IMR-90 (cell line): ENCODE results near the gene CPA5. TPM values are rescaled to one million over a fixed set of nuclear protein-coding genes. Genes with fewer than 3 reads are reported as not detected.

ENCODE experiments used
- ATAC-seq: fragments of 200-7000 bp; cut with Tn5 transposase; 2 replicates; pipeline ENCODE4 v1.9.1; 2020; ENCODE audit warnings: low read depth, mild to moderate bottlenecking, moderate library complexity
- BruUV-seq: library from RNA; stranded (reverse); fragments of 400-500 nt; replicated peaks from 2 replicates; lab custom pipeline; 2021; lab: Mats Ljungman, UMichigan
- CTCF ChIA-PET: fragments of 300-600 bp; formaldehyde crosslinking; extraction: SDS; loops from one replicate; lab custom pipeline; 2021; ENCODE audit warnings: antibody characterized with exemption; lab: Yijun Ruan, JAX
- POLR2A ChIA-PET: fragments of 300-600 bp; sonication (Branson Sonifier 250); formaldehyde crosslinking; loops from one replicate; lab custom pipeline; 2022; ENCODE audit warnings: antibody characterized with exemption; ENCODE audit not compliant: unreplicated experiment; lab: Charles Lee
- DNase-seq: peaks from one replicate; pipeline ENCODE4 v3.0.0; 2013
- H2AFZ ChIP-seq: replicated peaks from 2 replicates; pipeline ENCODE3; 2013; ENCODE audit warnings: low read length, mild to moderate bottlenecking; ENCODE audit not compliant: poor library complexity
- H2AK5ac ChIP-seq: 2 replicates; pipeline ENCODE4 v1.6.1; 2013; ENCODE audit warnings: low read depth, low read length, inconsistent platforms
- H2AK9ac ChIP-seq: replicated peaks from 2 replicates; pipeline ENCODE3; 2013; ENCODE audit warnings: mild to moderate bottlenecking, low read depth, low read length, moderate library complexity; ENCODE audit not compliant: poor library complexity
- H2BK120ac ChIP-seq: 2 replicates; pipeline ENCODE4 v1.6.1; 2013; ENCODE audit warnings: low read depth, low read length, inconsistent platforms
- H2BK15ac ChIP-seq: 3 replicates; pipeline ENCODE4 v1.6.1; 2013; ENCODE audit warnings: low read depth, low read length, inconsistent platforms
- H2BK20ac ChIP-seq: 2 replicates; pipeline ENCODE4 v1.6.1; 2013; ENCODE audit warnings: low read depth, mild to moderate bottlenecking, inconsistent platforms, low read length, moderate library complexity
- H2BK5ac ChIP-seq: 2 replicates; pipeline ENCODE4 v1.6.1; 2013; ENCODE audit warnings: mild to moderate bottlenecking, low read depth, low read length, inconsistent platforms; ENCODE audit not compliant: poor library complexity, severe bottlenecking
- H3K14ac ChIP-seq: replicated peaks from 2 replicates; pipeline ENCODE4 v1.6.1; 2013; ENCODE audit warnings: low read depth, low read length, inconsistent platforms
- H3K18ac ChIP-seq: 2 replicates; pipeline ENCODE4 v1.6.1; 2013; ENCODE audit warnings: low read depth, low read length, control low read depth
- H3K23ac ChIP-seq: 2 replicates; pipeline ENCODE4 v1.6.1; 2013; ENCODE audit warnings: low read depth, low read length, inconsistent platforms
- H3K27ac ChIP-seq: 2 replicates; pipeline ENCODE4 v1.5.1; 2013; ENCODE audit warnings: mild to moderate bottlenecking, control low read depth, low read length; ENCODE audit not compliant: insufficient read depth
- H3K27me3 ChIP-seq: 2 replicates; pipeline ENCODE4 v1.6.1; 2013; ENCODE audit warnings: low read length; ENCODE audit not compliant: control insufficient read depth, insufficient read depth
- H3K36me3 ChIP-seq: 2 replicates; pipeline ENCODE4 v1.6.1; 2013; ENCODE audit warnings: low read length, mixed read lengths; ENCODE audit not compliant: control insufficient read depth, insufficient read depth
- H3K4ac ChIP-seq: 2 replicates; pipeline ENCODE4 v1.6.1; 2013; ENCODE audit warnings: low read depth, low read length, inconsistent platforms
- H3K4me1 ChIP-seq: 2 replicates; pipeline ENCODE4 v1.6.1; 2013; ENCODE audit warnings: low read length, mixed read lengths; ENCODE audit not compliant: control insufficient read depth, insufficient read depth
- H3K4me2 ChIP-seq: 2 replicates; pipeline ENCODE4 v1.6.1; 2013; ENCODE audit warnings: low read depth, mild to moderate bottlenecking, control low read depth, low read length, moderate library complexity
- H3K4me3 ChIP-seq: 2 replicates; pipeline ENCODE4 v1.5.1; 2013; ENCODE audit warnings: low read depth, mild to moderate bottlenecking, control low read depth, low read length, moderate library complexity; ENCODE audit not compliant: insufficient read depth
- H3K56ac ChIP-seq: 2 replicates; pipeline ENCODE4 v1.6.1; 2013; ENCODE audit warnings: low read length, inconsistent platforms; ENCODE audit not compliant: insufficient read depth; ENCODE audit errors: extremely low read depth
- H3K79me1 ChIP-seq, 2 experiments: 2 replicates each; pipeline ENCODE4 v1.6.1; 2013; ENCODE audit warnings: low read length in 2 of 2, inconsistent platforms in 1 of 2, low read depth in 1 of 2
- H3K9ac ChIP-seq: 2 replicates; pipeline ENCODE4 v1.6.1; 2013; ENCODE audit warnings: low read depth, low read length, control low read depth
- H3K9me1 ChIP-seq: 2 replicates; pipeline ENCODE4 v1.6.1; 2013; ENCODE audit warnings: low read length, inconsistent platforms; ENCODE audit not compliant: insufficient read depth
- H3K9me3 ChIP-seq: 2 replicates; pipeline ENCODE4 v1.6.1; 2013; ENCODE audit warnings: low read length; ENCODE audit not compliant: control insufficient read depth, insufficient read depth
- H4K20me1 ChIP-seq: 2 replicates; pipeline ENCODE4 v1.6.1; 2013; ENCODE audit warnings: low read length, inconsistent platforms; ENCODE audit not compliant: insufficient read depth
- H4K5ac ChIP-seq: 2 replicates; pipeline ENCODE4 v1.6.1; 2013; ENCODE audit warnings: mild to moderate bottlenecking, low read depth, low read length, control low read depth
- H4K8ac ChIP-seq, 2 experiments: 2 replicates each; pipeline ENCODE4 v1.6.1; 2013; ENCODE audit warnings: low read depth in 2 of 2, low read length in 2 of 2, control low read depth in 1 of 2, inconsistent platforms in 1 of 2
- H4K91ac ChIP-seq: 2 replicates; pipeline ENCODE4 v1.6.1; 2013; ENCODE audit warnings: low read depth, low read length, inconsistent platforms; ENCODE audit not compliant: insufficient read depth
- BHLHE40 ChIP-seq: fragments of 150-350 bp; IDR thresholded peaks from 2 replicates; pipeline ENCODE4 v1.6.1; 2016; ENCODE audit warnings: mild to moderate bottlenecking, low read depth, low read length
- CHD1 ChIP-seq: IDR thresholded peaks from 2 replicates; pipeline ENCODE4 v1.6.1; 2012; ENCODE audit warnings: low read depth, low read length, improper control_type of control experiment
- CTCF ChIP-seq: conservative IDR thresholded peaks from 2 replicates; pipeline ENCODE4 v1.5.1; 2012; ENCODE audit warnings: mild to moderate bottlenecking, low read depth, low read length, improper control_type of control experiment
- ELK1 ChIP-seq: fragments of 150-350 bp; IDR thresholded peaks from 2 replicates; pipeline ENCODE4 v1.6.1; 2016; ENCODE audit warnings: low read depth, mild to moderate bottlenecking, low read length, moderate library complexity, borderline replicate concordance
- FOS ChIP-seq: fragments of 150-350 bp; IDR thresholded peaks from 2 replicates; pipeline ENCODE4 v1.6.1; 2016; ENCODE audit warnings: low read depth, low read length
- MXI1 ChIP-seq: IDR thresholded peaks from 2 replicates; pipeline ENCODE4 v1.6.1; 2012; ENCODE audit warnings: low read depth, mild to moderate bottlenecking, low read length, moderate library complexity, borderline replicate concordance
- NFE2L2 ChIP-seq: fragments of 150-350 bp; IDR thresholded peaks from 2 replicates; pipeline ENCODE4 v1.6.1; 2016; ENCODE audit warnings: low read depth, mild to moderate bottlenecking, low read length
- POLR2A ChIP-seq: IDR thresholded peaks from 2 replicates; pipeline ENCODE4 v1.6.1; 2012; ENCODE audit warnings: mild to moderate bottlenecking, low read depth, low read length
- RAD21 ChIP-seq: IDR thresholded peaks from 2 replicates; pipeline ENCODE4 v1.6.1; 2012; ENCODE audit warnings: low read length, improper control_type of control experiment
- RCOR1 ChIP-seq: IDR thresholded peaks from 2 replicates; pipeline ENCODE4 v1.6.1; 2012; ENCODE audit warnings: mild to moderate bottlenecking, low read length, improper control_type of control experiment; ENCODE audit not compliant: insufficient replicate concordance
- SMC3 ChIP-seq: fragments of 150-350 bp; IDR thresholded peaks from 2 replicates; pipeline ENCODE4 v1.6.1; 2016; ENCODE audit warnings: low read depth, mild to moderate bottlenecking, antibody characterized with exemption, low read length, moderate library complexity
- WGBS, 2 experiments: methylation state at CpG; one replicate each; pipeline versions ENCODE4 v1.1.5 to v1.1.7; 2013; ENCODE audit warnings: missing lambda C conversion rate in 2 of 2; ENCODE audit not compliant: insufficient read length in 1 of 2; ENCODE audit errors: extremely low coverage in 2 of 2; 5-methylcytosine and 5-hydroxymethylcytosine counted together
- dilution Hi-C: fragments of 300-500 bp; cut with HindIII; formaldehyde crosslinking; loops from one replicate; pipeline ENCODE4 v1.14.3; 2018; ENCODE audit warnings: low sequenced_read_pairs; ENCODE audit not compliant: unreplicated experiment
- in situ Hi-C: fragments of 300-500 bp; cut with MboI; formaldehyde crosslinking; loops from 3 replicates; pipeline ENCODE4 v1.14.3; 2019; ENCODE audit warnings: low sequenced_read_pairs, inconsistent platforms, mixed read lengths
- intact Hi-C: fragments of 100-400 bp; cut with micrococcal nuclease; formaldehyde crosslinking; loops from 2 replicates; pipeline ENCODE4 v1.10.0; 2022
- polyA plus RNA-seq, 3 experiments: library from polyadenylated mRNA; depleted of rRNA; stranded (reverse); fragments of >200 nt; gene quantifications; 2 replicates each; pipeline ENCODE4 v1.2.3, GENCODE V29; 2012; ENCODE audit warnings: low replicate concordance in 1 of 3
- total RNA-seq: library from RNA; depleted of rRNA; stranded (reverse); fragments of >200 nt; gene quantifications from 2 replicates; pipeline ENCODE4 v1.2.3, GENCODE V29; 2012

The CPA5 gene
- total and polyA plus RNA-seq, 2 of the 4 experiments (the other 2 are of a cell fraction): under 0.01 to 0.86 TPM

DNA sequence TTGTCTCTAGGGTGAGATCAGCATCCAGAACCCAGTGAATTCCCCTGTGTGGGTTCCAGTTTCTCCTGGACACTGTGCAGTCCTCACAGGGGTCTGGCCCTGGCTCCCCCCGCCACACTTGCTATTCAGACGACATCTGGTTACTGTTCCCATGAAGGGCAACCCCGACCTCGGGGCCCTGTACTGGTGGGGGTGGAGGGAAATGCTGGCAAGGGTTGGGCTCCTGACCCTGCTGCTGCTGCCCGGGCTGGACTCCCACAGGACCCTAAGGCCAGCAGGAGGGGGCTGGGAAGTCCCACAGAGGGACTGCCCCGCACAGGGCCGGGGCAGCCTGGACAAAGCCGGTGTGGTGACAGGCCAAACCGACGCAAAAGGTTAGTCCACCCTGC lies 34.9 kb downstream of the CPA5 start:
- no peak overlapping the region; the same call in 1 of the 2 replicates for H3K14ac ChIP-seq
- BruUV-seq: no TSS peak
- 50% methylated on average over 2 of the region's 10 CpGs; no CpG with 5 or more reads in 1 of the 2 experiments for WGBS, 2 experiments
- peak overlapping the region; percentile 75 for H2BK20ac ChIP-seq
- peak overlapping the region; percentile 68 for H4K91ac ChIP-seq
- H3K4me1 ChIP-seq: peaks cover 12% of the 10 kb centered on the region
- no peak overlapping the region for H3K9ac ChIP-seq
- H4K20me1 ChIP-seq: no peaks in the 10 kb centered on the region
- peaks cover 0 to 6% of the 10 kb centered on the region in 2 experiments; a peak in 1 of 4 replicates for H3K79me1 ChIP-seq
- no peak overlapping the region for H2BK5ac ChIP-seq
- ChIA-PET CTCF (interaction anchor here (0.7 kb wide), 1 partner anchor 105 kb away, joined by 3 read pairs; no protein-coding TSS in a partner anchor), POLR2A (no interaction called here)
- in situ Hi-C loops: no loop called here
- peak overlapping the region; percentile 86; the same call in 1 of the 2 replicates for H3K4ac ChIP-seq
- no peak overlapping the region for H3K27ac ChIP-seq
- peak overlapping the region; percentile 74 for H2AFZ ChIP-seq
- H3K9me3 ChIP-seq: peaks cover 4% of the 10 kb centered on the region; the same call in 1 of the 2 replicates
- no peak overlapping the region for H3K56ac ChIP-seq
- no peak overlapping the region for H4K8ac ChIP-seq
- no peak overlapping the region; the same call in 1 of the 2 replicates for H4K5ac ChIP-seq
- H2AK9ac ChIP-seq: no peak overlapping the region
- no peak for DNase-seq
- no peak overlapping the region for H2BK15ac ChIP-seq
- H2AK5ac ChIP-seq: no peak overlapping the region
- no peak overlapping the region; the same call in 1 of the 2 replicates for H2BK120ac ChIP-seq
- no peak overlapping the region for H3K4me2 ChIP-seq
- H3K9me1 ChIP-seq: peaks cover 10% of the 10 kb centered on the region; the same call in 1 of the 2 replicates
- ATAC-seq: no peak; the same call in 1 of the 2 replicates
- H3K18ac ChIP-seq: peak overlapping the region; percentile 67; the same call in 1 of the 2 replicates
- intact Hi-C loops: no loop called here
- no peak overlapping the region for H3K4me3 ChIP-seq
- no peaks in the 10 kb centered on the region for H3K36me3 ChIP-seq
- dilution Hi-C loops: no loop called here
- no peaks in the 10 kb centered on the region for H3K27me3 ChIP-seq
- TF ChIP-seq POLR2A: no peak
- TF ChIP-seq CTCF: no peak
- TF ChIP-seq RAD21: no peak
- no peak for TF ChIP-seq NFE2L2
- no peak for TF ChIP-seq CHD1
- no peak for TF ChIP-seq SMC3
- TF ChIP-seq BHLHE40: no peak
- TF ChIP-seq MXI1: no peak
- TF ChIP-seq ELK1: no peak
- TF ChIP-seq FOS: no peak
- TF ChIP-seq RCOR1: no peak
- H3K23ac ChIP-seq: no peak overlapping the region
